ENCODE data around the gene ZCCHC17.

The ZCCHC17 gene

DNA sequence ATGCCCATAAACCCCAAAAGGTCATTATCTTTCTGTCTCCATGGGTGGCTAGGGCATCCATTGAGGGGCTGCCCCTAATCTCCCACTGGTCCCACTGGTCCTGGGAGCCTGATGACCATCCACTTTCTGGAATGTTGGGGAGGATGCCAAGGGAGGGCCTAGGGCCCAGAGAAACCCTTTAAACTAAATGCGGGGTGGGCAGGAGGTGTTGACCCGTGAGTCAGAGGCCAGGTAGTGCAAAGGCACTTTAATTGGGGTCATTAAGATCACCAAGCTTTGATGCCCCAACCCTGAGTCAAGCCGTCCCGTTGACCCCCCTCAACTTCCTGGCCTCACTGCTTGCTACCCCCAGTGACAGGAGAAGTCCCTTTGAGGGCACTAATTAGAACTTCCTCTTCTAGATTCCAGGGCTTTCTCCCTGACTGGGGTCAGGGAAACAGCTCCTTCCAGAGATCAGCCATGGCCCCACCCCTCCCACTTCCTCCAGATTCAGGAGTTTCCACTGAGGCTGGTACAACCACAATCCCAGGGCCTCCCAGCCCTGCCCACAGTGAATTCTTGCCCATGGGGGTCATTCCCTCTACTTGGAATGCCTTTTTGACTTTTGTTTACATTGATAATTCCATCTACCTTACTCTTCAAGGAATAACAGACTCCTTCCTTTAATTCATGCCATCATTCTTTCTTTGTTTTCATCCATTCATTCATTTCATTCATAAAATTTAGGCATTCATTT, 100.7 kb downstream of the ZCCHC17 start:
- H3F3A ChIP-seq (ENCODE audit: insufficient read depth, low read length): peaks cover 9% of the 10 kb centered on the region; the same call in 1 of the 2 replicates
- H3K4me2 ChIP-seq (ENCODE audit: low read depth, low read length): no peak overlapping the region
- no peaks in the 10 kb centered on the region for H3K9me3 ChIP-seq (replicated peaks; ENCODE audit: insufficient read depth, low read length)
- no peak for TF ChIP-seq EZH2 (optimal IDR thresholded peaks at IDR 0.05; ENCODE audit: low read depth, low read length)
- TF ChIP-seq EZH2phosphoT487 (IDR thresholded peaks at IDR 0.05; ENCODE audit: low read length): no peak
- TF ChIP-seq, protein P1, sequence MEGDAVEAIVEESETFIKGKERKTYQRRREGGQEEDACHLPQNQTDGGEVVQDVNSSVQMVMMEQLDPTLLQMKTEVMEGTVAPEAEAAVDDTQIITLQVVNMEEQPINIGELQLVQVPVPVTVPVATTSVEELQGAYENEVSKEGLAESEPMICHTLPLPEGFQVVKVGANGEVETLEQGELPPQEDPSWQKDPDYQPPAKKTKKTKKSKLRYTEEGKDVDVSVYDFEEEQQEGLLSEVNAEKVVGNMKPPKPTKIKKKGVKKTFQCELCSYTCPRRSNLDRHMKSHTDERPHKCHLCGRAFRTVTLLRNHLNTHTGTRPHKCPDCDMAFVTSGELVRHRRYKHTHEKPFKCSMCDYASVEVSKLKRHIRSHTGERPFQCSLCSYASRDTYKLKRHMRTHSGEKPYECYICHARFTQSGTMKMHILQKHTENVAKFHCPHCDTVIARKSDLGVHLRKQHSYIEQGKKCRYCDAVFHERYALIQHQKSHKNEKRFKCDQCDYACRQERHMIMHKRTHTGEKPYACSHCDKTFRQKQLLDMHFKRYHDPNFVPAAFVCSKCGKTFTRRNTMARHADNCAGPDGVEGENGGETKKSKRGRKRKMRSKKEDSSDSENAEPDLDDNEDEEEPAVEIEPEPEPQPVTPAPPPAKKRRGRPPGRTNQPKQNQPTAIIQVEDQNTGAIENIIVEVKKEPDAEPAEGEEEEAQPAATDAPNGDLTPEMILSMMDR (IDR thresholded peaks at IDR 0.05; ENCODE audit: low read length): no peak
- H3K4me3 ChIP-seq (ENCODE audit: low read length): no peak overlapping the region
- H2AFZ ChIP-seq (ENCODE audit: low read length): no peak overlapping the region
- H3K79me2 ChIP-seq (ENCODE audit: low read length): no peaks in the 10 kb centered on the region
- no peaks in the 10 kb centered on the region for H3K36me3 ChIP-seq (replicated peaks; ENCODE audit: insufficient read depth, low read length)
- no peaks in the 10 kb centered on the region for H3K9me2 ChIP-seq (replicated peaks; ENCODE audit: insufficient read depth, low read length)
- no peaks in the 10 kb centered on the region for H3K27me3 ChIP-seq (replicated peaks; ENCODE audit: insufficient read depth, low read length)
- 0 out of 2 replicates have a peak, but pooled peaks cover 3% of the 10 kb centered on the region for H3K4me1 ChIP-seq (ENCODE audit: low read length)
- no peak overlapping the region for H3K9ac ChIP-seq (ENCODE audit: low read length)
- H4K20me1 ChIP-seq (ENCODE audit: insufficient read depth, low read length): no peaks in the 10 kb centered on the region
- no peak overlapping the region for H3K27ac ChIP-seq (ENCODE audit: low read length)
- no peak for DNase-seq

- no peak overlapping the region for H3K4me2 ChIP-seq (ENCODE audit: low read depth, low read length)
- no peak overlapping the region for H3K9ac ChIP-seq (ENCODE audit: low read length)
- peaks cover 9% of the 10 kb centered on the region; the same call in 1 of the 2 replicates for H3F3A ChIP-seq (ENCODE audit: insufficient read depth, low read length)
- TF ChIP-seq EZH2phosphoT487 (IDR thresholded peaks at IDR 0.05; ENCODE audit: low read length): no peak
- TF ChIP-seq, protein P1 (IDR thresholded peaks at IDR 0.05; ENCODE audit: low read length): no peak
- no peak for TF ChIP-seq EZH2 (optimal IDR thresholded peaks at IDR 0.05; ENCODE audit: low read depth, low read length)
- no peak overlapping the region for H2AFZ ChIP-seq (ENCODE audit: low read length)
- DNase-seq: no peak
- H3K27me3 ChIP-seq (replicated peaks; ENCODE audit: insufficient read depth, low read length): no peaks in the 10 kb centered on the region
- H4K20me1 ChIP-seq (ENCODE audit: insufficient read depth, low read length): no peaks in the 10 kb centered on the region
- H3K4me1 ChIP-seq (ENCODE audit: low read length): 0 out of 2 replicates have a peak, but pooled peaks cover 3% of the 10 kb centered on the region
- H3K79me2 ChIP-seq (ENCODE audit: low read length): no peaks in the 10 kb centered on the region
- no peak overlapping the region for H3K4me3 ChIP-seq (ENCODE audit: low read length)
- H3K9me2 ChIP-seq (replicated peaks; ENCODE audit: insufficient read depth, low read length): no peaks in the 10 kb centered on the region
- H3K27ac ChIP-seq (ENCODE audit: low read length): no peak overlapping the region
- H3K9me3 ChIP-seq (replicated peaks; ENCODE audit: insufficient read depth, low read length): no peaks in the 10 kb centered on the region
- H3K36me3 ChIP-seq (replicated peaks; ENCODE audit: insufficient read depth, low read length): no peaks in the 10 kb centered on the region
Measured at GRCh38 chr1:31398246-31398645, 101.4 kb downstream of the ZCCHC17 start.

DNA sequence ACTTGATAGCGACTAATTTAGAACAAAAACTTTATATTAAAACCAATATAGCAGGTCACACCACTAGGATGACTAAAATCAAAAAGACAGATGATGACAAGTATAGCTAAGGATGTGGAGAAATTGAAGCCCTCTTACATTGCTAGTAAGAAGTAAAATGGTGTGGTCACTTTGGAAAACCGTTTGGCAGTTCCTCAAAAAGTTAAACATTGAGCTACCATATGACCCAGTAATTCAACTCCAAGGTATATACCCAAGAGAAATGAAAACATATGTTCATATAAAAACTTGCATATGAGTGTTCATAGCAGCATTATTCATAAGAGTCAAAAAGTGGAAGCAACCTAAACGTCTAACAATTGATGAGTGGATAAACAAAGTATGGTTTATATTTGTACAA, 103.1 kb downstream of the ZCCHC17 start:
- Histone ChIP-seq H3K4me3 (ENCODE audit: low read length) (no peak overlapping the region), H2AFZ (ENCODE audit: low read length) (no peak overlapping the region), H3F3A (ENCODE audit: insufficient read depth, low read length) (no peaks in the 10 kb centered on the region), H3K27me3 (replicated peaks; ENCODE audit: insufficient read depth, low read length) (no peaks in the 10 kb centered on the region), H4K20me1 (ENCODE audit: insufficient read depth, low read length) (no peaks in the 10 kb centered on the region), H3K4me2 (ENCODE audit: low read depth, low read length) (no peak overlapping the region), H3K27ac (ENCODE audit: low read length) (no peak overlapping the region), H3K9me3 (replicated peaks; ENCODE audit: insufficient read depth, low read length) (no peaks in the 10 kb centered on the region), H3K36me3 (replicated peaks; ENCODE audit: insufficient read depth, low read length) (no peaks in the 10 kb centered on the region), H3K9me2 (replicated peaks; ENCODE audit: insufficient read depth, low read length) (no peaks in the 10 kb centered on the region), H3K79me2 (ENCODE audit: low read length) (no peaks in the 10 kb centered on the region), H3K9ac (ENCODE audit: low read length) (no peak overlapping the region), H3K4me1 (ENCODE audit: low read length) (no peaks in the 10 kb centered on the region)
- DNase-seq: no peak
- TF ChIP-seq EZH2 (optimal IDR thresholded peaks at IDR 0.05; ENCODE audit: low read depth, low read length) (no peak), EZH2phosphoT487 (IDR thresholded peaks at IDR 0.05; ENCODE audit: low read length) (no peak)
- TF ChIP-seq, protein P1 (IDR thresholded peaks at IDR 0.05; ENCODE audit: low read length): no peak

Measured in MM.1S (cell line).